ENCODE results near the gene TMEM63A.

The TMEM63A gene

DNA sequence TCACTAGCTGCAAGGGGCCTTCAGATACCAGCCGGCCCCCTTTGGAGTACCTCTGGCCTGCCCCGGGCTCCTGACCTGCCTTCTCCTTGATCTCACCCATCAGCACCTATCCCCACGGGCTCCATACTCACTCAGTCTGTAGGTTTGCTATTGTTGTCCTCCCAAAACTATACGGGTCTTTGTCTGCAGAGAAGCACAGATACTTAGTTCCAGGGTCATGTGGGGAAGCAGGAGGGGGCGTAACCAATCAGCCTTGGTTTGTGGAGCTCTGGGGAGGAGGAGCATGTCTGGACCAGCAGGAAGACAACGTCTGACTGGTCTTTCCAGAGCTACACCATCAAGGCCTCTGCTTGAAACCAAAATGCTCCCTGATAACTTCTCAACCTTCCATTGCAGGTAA is 15.2 kb downstream of the TMEM63A start:
- DNase-seq (ENCODE audit: low read depth in 2 of 2) = no peak

DNA sequence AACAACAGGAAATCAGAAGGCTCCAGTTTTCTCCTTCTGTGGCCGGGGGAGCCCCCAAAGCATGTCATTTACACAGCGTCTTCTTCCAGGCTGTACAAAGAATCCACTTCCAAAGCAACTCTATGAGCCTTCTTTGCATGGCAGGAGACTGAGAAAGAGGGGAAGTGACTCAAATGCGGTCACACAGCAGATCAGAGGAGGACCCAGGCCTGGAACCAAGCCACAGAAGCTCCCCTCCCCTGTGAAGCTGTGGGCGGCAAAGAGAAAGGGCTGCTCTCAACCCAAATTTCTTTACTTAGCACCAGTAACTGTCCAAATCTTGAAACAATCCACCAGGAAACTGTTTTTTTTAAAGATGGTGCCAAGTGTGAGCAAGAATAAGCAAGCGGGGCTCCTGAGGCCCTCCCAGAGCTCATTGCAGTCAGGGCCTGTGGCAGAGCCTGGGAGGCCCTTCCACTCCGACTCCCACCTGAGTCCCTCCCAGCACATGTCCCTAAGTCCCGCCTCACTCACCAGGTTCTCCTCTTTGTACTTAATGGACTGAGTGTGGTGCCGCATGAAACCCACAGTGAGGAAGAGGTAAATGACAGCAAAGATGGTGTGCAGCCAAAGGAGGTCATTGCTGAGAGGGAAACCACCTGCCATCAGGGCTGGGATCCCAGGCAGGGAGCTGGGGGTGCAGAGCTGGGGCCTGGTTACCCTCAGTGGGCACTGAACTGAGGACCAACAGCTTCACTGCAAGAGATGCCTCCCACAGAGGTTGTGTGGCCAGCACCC is 15.9 kb downstream of the TMEM63A start:
- DNase-seq (ENCODE audit: low read depth in 2 of 2) = peak; percentile 50 to 63

DNA sequence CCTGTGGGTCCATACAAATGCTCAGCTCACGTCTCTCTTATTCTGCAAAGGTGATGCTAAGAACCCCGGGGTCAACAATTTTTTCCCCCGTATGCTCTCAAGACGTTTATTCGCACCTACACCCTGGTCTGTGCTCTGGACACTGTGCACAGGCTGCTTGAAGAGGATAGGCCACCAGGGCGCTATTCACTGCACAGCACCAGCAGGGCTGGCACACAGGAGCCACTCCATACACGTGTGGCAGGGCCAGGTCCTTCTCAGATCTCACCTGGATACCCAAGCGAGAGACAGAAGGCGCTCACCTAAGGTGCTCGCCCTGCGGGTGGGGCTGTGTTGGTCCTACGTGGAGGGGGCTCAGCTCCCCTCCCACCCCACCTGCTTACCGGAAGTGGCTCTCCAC is 16.7 kb downstream of the TMEM63A start:
- no peak for DNase-seq (ENCODE audit: low read depth in 2 of 2)

DNA sequence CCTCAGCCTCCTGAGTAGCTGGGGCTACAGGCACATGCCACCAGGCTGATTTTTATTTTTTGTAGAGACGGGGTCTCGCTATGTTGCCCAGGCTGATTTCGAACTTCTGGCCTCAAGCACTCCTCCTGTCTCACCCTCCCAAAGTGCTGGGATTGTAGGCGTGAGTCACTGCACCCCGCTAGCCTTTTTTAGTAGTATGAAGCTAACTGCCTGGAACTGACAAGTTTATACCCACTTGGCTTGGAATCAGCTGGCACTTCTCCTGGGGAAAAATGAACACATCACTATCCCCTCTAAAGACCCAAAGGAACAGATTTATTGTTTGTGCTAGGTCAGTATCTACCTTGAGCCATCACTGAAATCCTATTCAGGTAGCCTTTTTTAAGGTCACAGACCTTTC is 19.0 kb downstream of the TMEM63A start:
- DNase-seq (ENCODE audit: low read depth in 2 of 2) = no peak

DNA sequence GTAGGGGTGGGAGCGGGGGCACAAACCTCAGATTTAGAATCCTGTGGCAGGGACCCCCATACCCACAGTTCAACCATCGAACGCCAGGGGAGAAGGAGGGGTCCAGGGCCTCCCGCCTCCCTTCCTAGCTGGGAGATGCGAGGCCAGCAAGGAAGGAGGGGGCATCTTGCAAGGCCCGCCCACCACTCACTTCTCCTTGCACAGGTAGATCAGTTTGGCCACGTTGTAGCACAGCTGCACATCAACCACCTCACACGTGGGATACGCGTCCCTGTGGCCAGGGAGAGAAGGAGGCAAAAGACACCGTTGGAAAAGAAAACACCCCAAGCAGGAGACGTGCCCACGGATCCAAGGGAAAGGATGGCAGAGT is 19.6 kb downstream of the TMEM63A start:
- no peak for DNase-seq (ENCODE audit: low read depth in 2 of 2)

DNA sequence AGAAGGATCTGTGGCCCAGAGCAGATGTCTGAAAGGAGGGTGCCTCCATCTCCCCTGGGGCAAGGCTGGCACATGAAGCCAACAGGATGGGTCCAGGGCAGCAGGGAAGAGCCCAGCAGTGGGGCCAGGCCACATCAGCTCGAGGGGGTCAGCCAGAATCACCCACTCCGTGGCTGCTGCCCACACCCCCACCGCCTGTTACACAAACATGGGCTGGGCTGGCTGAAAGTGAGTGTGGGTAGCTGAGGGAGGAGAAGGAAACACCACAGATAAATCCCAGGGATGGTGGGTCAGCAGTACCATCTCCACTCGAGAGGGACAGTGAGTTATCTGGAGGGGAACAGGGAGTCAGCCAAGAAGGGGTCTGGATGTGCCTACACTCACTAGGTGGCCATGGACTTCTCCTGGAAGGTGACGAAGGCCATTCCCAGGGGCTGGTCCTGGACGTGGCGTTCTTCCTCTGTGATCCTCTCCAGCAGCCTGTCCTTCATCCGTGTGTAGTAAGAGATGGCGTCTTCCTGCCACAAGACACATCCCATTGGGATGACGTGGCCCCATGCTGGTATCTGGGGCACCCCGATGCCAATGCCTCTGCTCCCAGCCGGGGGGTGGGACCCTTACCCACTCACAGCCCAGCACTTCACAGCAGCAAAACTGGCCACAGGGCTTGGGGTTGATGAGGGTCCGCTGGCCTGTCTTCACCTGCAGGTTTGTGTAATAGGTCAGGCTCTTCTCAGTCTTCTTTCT is 20.2 kb downstream of the TMEM63A start:
- DNase-seq (ENCODE audit: low read depth in 2 of 2) = no peak

DNA sequence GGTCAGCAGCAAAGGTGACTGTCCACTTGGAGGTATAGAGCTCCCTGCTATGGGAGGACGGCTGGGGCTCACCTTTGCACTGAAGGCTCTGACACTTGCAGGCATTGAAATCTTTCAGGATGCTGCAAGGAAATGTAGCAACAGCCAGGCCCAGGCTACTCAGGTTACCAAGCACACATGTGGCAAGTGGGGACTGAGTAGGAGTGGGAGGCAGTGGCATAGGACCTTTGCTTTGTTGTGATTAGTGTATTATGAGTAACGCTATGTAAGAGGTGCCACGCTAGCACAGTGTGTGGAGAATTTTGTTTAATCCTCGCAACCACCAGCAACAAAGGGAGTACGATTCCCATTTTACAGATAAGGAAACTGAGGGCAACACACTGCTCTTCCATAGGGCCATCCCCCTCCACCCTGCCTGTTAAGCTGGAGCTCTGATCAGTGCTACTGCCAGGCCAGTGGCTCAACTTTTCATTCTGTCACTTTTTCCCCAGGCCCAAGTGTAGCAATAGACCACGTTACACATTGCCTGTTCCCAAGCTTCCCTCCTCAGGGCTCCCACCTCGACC is 21.2 kb downstream of the TMEM63A start:
- DNase-seq (ENCODE audit: low read depth in 2 of 2) = no peak

DNA sequence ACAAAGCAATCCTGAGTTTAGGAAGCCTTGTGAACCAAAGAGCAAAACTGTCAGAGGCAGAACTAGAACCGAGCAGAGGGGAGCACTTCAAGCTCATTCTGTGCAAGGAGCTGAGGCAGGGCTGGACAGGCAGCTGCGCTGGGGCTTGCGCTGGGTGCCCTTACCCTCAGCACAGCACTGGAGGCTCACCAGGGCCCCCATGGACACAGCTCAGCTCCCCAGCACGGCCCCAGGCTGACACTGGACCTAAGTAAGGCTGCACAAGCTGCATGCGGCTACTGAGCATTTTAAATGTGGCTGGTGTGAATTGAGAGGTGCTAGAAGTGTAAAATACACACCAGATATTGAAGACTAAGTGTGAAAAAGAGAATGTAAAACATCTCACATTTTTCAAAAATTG is 22.1 kb downstream of the TMEM63A start:
- no peak for DNase-seq (ENCODE audit: low read depth in 2 of 2)

DNA sequence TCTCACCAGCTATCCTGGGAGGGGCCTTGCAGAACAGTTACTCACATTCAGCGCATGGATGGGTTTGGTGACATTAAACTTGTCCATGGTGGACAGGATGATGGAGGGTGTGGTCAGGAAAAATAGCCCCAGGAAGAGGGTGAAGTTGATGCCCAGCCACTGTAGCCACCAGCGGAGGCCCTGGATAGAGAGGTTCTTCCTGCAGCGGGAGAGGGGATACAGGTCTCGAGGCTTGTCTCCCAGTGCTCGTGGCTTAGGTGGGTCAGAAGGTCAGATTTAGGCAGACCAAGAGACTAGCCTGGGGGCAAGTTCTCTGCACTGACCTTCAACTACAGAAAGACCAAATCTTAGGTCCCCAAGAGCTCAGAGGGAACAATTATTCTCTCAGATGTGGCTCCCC is 23.0 kb downstream of the TMEM63A start:
- no peak for DNase-seq (ENCODE audit: low read depth in 2 of 2)

DNA sequence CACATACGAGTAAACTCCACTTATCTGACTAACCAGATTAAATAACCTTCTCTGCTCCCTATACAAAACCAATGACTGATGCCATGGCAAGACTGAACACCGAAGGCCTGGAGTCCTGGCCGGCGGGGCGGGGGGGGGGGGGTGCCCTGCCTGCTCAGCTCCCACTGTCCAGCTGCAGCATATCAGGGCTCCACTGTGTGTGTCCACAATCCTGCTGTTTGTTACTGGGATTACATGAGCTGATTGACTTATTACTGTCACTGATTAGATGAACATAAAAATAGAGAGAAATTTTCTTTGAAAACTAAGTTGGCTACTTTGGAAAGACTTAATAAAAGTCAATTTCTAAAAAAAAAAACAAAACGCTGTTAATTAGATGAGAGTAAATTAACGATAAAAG is 24.9 kb downstream of the TMEM63A start:
- no peak for DNase-seq (ENCODE audit: low read depth in 2 of 2)

DNA sequence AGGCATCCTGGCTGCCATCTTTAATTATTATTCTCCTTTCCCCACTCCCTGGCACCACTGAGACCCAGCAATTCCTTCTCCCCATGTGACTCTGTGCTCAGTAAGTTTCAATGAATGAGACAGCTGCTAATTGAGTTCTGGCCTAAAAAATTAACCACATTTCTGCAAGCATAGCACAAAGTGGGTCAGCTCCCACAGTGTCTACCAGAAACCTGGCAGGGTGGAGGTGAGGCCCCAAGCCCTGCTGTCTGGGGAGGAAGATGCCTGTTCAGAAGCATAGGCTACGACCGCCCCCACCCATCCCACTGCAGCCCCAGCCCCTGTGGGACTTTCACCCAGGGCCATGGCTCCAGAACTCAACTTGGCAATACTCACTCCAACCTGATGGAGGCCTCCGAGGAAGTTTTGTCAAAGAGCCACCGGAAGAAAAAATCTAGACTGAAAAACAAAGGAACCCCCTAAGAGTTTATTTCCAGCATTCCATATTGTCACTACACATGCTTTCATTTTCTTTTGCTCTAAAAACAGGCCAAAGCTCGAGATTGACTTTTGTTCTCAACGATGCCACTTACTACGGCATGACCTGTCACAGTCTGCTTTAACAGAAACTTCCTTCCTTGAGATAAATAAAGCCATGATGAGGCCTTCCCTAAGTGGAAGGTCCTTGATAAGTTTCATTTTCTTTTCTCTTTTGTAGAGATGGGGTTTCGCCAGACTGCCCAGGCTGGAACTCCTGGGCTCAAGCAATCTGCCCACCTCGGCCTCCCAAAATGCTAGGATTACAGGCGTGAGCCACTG is 26.5 kb downstream of the TMEM63A start:
- no peak for DNase-seq (ENCODE audit: low read depth in 2 of 2)

DNA sequence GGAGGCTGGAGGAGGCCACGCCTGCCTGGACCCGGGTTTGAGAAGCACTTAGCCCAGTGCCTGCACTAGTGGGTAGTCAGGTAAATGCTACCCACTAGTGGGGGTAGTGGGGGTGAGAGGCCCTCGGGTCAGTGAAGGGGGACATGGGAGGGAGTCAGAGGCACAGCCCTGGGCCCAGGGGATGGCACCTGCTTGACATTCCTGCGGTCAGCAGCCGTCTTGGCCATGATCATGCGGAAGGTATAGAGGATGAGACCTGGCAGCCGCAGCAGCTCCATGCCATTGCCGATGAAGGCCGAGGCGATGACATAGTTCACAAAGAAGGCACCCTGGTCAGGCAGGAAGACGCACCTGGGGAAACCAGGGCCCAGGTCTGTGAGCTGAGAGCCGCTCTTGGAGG is 28.7 kb downstream of the TMEM63A start:
- DNase-seq (ENCODE audit: low read depth in 2 of 2) = no peak

DNA sequence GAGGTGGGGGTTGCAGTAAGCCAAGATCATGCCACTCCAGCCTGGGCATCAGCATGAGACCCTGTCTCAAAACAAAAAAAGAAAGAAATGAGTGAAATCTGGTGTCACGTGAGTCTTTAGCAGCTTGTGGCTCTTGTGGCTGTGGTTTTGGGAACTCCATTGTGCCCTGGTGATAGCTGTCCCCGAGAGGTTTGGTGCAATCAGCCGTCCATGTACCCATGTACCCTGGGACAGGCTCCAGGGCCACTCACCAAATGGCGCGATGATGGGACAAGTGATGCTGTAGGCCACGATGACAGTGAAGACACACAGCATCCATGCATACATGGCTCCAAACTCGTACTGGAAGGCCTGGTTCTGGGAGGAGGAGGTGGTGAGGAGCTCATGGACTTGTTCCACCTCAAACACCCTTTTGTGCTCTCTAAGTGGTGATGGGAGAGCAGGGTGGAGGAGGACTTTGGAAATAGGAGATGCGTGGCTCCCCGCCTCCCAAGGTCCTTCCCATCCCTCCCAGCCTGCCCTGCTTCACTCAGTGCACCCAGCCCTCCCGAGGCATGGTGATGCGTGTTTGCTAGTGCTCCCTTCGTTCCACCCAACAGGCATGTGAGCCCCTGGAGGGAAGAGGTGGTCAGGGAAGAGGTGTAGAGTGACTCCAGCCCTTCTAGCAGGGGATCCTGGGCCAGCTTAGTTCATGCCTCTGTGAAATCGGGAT is 29.6 kb downstream of the TMEM63A start:
- DNase-seq (ENCODE audit: low read depth in 2 of 2) = no peak

DNA sequence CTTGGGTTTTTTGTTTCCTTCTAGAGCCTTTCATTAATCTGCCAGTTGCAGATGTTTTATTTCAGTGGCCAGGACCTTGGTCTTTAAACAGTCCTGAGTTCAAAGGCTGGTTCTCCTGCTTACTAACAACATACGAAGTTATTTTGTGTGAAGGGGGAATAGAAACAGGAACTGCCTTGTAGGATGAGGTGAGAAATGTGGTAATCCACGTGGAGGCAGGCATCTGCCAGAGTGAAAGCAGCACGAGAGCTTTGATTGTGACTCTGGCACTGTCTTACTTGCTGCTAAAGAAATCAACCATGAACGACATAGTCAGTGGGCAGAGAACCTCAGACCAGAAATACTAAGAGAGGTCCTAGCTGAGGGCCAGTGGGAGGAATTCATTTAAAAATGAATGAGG is 30.4 kb downstream of the TMEM63A start:
- DNase-seq (ENCODE audit: low read depth in 2 of 2) = no peak

DNA sequence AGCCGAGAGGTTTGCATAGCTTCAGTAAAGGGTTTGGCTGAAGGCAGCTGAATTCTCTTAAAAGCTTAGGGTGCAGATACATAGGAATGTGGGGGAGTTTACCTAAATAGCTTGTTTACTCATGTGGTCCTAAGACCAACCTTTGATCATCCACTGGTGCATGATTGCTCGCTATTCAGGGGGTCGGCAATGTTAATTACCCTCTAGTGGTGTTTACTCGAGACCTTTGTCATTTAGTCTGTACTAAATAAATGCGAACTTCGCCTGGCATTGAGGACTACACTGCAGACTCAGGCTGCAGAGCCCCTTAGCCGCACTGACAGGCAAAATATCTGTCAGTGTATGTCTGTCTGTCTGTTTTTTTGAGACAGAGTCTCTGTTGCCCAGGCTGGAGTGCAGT is 31.8 kb downstream of the TMEM63A start:
- no peak for DNase-seq (ENCODE audit: low read depth in 2 of 2)

DNA sequence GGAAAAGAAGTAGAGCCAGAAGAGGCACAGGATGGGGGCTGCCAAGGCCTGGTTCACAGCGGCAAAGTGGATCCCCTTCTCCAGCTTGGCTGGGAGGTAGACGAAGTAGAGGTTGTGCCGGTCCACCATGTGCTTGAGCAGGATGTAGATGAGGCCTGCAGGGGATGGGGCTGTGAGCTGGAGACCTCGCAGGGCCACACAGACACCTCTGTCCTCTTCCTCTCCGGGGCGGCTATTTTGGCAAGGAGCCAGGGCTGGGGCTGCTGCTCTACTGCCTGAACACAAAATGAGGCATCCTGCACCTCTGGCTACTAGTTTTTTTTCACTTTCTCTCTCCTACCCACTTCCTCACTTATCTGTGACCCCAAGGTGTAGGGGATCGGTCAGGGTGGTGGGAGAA is 32.3 kb downstream of the TMEM63A start:
- DNase-seq (ENCODE audit: low read depth in 2 of 2) = no peak

DNA sequence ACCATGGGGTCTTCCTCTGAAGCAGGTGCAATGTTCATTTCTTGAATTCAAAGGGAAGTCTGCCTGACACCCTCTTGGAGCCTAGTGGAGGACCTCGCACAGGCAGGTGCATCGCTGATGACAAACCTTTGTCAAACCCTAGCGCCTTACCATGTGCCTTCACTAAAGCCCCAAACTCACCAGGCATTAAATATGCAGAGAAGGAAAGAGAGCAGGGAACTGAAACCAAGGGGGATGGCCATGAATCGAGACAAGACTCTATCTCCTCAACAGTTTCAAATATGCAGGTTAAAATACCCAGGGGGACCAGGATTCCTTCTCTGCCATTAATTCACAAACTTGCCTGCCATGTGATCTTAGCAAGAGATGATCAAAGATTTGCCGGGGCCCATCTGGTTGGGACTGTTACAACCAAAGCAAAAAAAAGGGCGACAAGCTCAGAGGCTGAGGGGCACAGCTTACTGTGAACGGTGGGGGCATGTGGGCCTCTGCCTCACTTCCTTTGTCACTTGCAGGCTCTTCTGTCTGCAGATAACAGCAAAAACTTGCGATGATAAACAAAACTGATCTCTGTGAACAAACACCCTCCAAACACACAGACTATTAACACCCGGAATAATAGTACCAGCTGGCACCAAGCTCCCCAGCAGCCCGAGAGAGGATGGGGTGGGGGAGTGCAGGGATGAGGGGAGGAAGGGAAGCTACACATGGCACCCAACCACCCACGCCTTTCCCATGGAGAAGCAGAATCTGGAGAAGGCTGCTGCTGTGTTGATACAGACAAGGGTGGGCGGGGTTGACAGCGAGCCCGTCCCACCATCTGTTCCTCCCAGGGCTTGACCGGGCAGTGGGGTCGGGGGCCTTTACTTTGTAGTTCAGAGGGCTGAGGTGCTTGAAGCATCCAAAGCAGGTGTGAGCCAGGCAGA is 33.9 kb downstream of the TMEM63A start:
- DNase-seq (ENCODE audit: low read depth in 2 of 2) = no peak

DNA sequence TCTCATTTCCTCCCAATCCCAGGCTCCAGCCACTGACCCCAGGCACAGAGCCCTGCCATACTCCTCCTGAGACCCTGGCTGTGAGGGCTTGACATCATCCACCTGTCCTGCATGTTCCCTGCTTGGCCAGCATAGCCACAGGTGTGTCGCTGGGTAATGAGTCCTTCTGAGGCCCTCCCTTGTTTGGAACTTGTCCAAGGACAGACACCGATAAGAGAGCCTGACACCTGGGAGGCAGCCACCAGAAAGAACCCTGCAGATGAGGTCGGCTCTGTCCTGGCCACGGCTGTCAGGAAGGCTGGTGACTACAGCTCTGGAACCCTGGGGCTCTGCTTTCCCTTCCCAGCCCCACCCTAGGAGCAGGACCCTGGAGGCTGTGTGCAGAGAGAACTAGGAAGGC is 34.6 kb downstream of the TMEM63A start:
- DNase-seq (ENCODE audit: low read depth in 2 of 2) = no peak

DNA sequence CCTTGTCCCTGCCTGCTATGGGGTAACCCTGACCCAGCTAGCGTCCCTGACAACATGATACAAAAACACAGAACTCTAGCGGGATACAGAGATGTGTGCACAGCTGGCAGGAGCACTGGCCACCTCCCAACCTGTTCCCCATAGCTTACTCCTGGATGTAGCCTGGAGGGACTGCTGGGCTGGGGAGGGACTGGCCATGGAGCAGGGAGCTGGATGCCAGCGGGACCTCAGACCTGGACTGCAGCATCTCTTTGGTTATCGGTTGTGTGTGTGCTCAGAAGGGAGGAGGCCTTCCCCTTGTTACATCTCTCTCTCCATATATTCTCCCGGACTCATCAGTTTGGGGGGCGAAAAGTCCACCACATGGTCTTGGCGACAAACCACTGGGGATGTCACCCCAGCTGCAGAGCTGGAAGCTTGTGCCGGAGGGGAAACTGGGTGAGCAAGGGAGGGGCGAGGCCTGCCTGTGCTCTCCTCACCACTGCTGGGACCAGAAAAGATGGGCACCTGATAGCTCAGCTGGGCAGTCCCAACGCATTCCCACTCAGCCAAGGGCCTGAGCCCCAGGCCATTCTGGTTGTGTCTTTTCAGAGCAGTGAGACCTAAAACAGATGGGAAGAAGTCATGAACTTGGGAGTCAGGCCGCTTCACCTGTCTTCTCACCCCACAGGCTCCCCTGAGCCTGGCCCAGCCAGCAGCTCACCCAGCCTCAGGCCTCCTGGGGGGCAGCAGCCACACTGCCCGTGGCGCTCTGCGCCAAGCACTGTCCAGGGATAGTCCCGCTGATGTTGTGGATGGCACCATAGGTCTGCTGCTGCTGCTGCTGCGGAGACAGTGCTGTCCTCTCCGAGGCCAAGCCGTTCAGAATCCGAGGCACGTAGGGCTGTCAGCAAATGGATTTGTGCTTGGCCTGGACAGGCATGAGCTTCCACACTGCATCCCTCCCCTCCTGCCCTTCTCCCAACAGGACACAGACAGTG is 35.6 kb downstream of the TMEM63A start:
- no peak for DNase-seq (ENCODE audit: low read depth in 2 of 2)
